Measurements from ENCODE around the gene DCUN1D2.

Gene DCUN1D2

GRCh38 chr13:113491982-113492381, 1.5 kb upstream of the DCUN1D2 start:
- Histone ChIP-seq H3K36me3 (ENCODE audit: control insufficient read depth, insufficient read depth, low read length) (peaks cover 11% of the 10 kb centered on the region), H3K4me3 (ENCODE audit: insufficient read depth, low read depth, low read length, poor library complexity, severe bottlenecking) (no peak overlapping the region), H3K9me3 (ENCODE audit: control insufficient read depth, low read length) (no peaks in the 10 kb centered on the region), H3K27ac (ENCODE audit: insufficient read depth, low read length, poor library complexity, severe bottlenecking) (no peak overlapping the region), H3K4me1 (ENCODE audit: control insufficient read depth, insufficient read depth, low read length, poor library complexity, severe bottlenecking) (peaks cover 19% of the 10 kb centered on the region), H3K27me3 (replicated peaks; ENCODE audit: control insufficient read depth, insufficient read depth, low read length, poor library complexity, severe bottlenecking) (no peaks in the 10 kb centered on the region)
- no peak for DNase-seq

DNA sequence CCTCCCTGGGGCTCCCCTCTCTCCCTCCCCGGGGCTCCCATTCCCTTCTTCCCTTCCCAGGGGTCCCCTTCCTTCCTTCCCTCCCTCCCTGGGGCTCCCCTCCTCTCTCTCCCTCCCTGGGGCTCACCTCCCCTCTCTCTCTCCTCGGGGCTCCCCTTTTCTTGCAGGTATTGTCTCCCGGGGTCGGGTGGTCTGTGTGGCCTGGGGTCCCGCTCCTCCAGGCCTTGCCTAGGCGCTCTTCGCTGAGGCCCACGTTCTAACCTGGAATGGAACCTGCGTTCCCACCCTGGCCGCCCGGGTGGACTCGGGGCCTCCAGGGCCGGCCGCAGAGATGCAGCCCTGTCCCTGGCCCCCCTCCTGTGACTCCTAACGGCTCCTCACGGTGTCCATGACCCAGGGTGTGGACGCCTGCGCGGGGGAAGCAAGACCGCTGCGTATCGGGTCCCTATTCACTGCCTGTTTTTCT, 940 bp upstream of the DCUN1D2 start:
- no peaks in the 10 kb centered on the region for H3K9me3 ChIP-seq (ENCODE audit: control insufficient read depth, low read length)
- peaks cover 19% of the 10 kb centered on the region for H3K4me1 ChIP-seq (ENCODE audit: control insufficient read depth, insufficient read depth, low read length, poor library complexity, severe bottlenecking)
- H3K27me3 ChIP-seq (replicated peaks; ENCODE audit: control insufficient read depth, insufficient read depth, low read length, poor library complexity, severe bottlenecking), result no peaks in the 10 kb centered on the region
- H3K4me3 ChIP-seq (ENCODE audit: insufficient read depth, low read depth, low read length, poor library complexity, severe bottlenecking), result peak overlapping the region; percentile 83
- H3K36me3 ChIP-seq (ENCODE audit: control insufficient read depth, insufficient read depth, low read length), result peaks cover 7% of the 10 kb centered on the region
- peak overlapping the region; percentile 60 for H3K27ac ChIP-seq (ENCODE audit: insufficient read depth, low read length, poor library complexity, severe bottlenecking)
- DNase-seq, result no peak

GRCh38 chr13:113489549-113490495, 689 bp downstream of the DCUN1D2 start:
- H3K9me3 ChIP-seq (ENCODE audit: control insufficient read depth, low read length), result no peaks in the 10 kb centered on the region
- H3K36me3 ChIP-seq (ENCODE audit: control insufficient read depth, insufficient read depth, low read length), result no peaks in the 10 kb centered on the region
- peaks cover 19% of the 10 kb centered on the region for H3K4me1 ChIP-seq (ENCODE audit: control insufficient read depth, insufficient read depth, low read length, poor library complexity, severe bottlenecking)
- H3K4me3 ChIP-seq (ENCODE audit: insufficient read depth, low read depth, low read length, poor library complexity, severe bottlenecking), result peak overlapping the region; percentile 83
- H3K27ac ChIP-seq (ENCODE audit: insufficient read depth, low read length, poor library complexity, severe bottlenecking), result peak overlapping the region; percentile 60
- H3K27me3 ChIP-seq (replicated peaks; ENCODE audit: control insufficient read depth, insufficient read depth, low read length, poor library complexity, severe bottlenecking), result no peaks in the 10 kb centered on the region
- DNase-seq, result peak in 1 of 3 donors; percentile 4

GRCh38 chr13:113489171-113489548, 1.4 kb downstream of the DCUN1D2 start:
- peak overlapping the region; percentile 83 for H3K4me3 ChIP-seq (ENCODE audit: insufficient read depth, low read depth, low read length, poor library complexity, severe bottlenecking)
- DNase-seq, result no peak
- H3K9me3 ChIP-seq (ENCODE audit: control insufficient read depth, low read length), result no peaks in the 10 kb centered on the region
- H3K36me3 ChIP-seq (ENCODE audit: control insufficient read depth, insufficient read depth, low read length), result no peaks in the 10 kb centered on the region
- H3K27me3 ChIP-seq (replicated peaks; ENCODE audit: control insufficient read depth, insufficient read depth, low read length, poor library complexity, severe bottlenecking), result no peaks in the 10 kb centered on the region
- peaks cover 19% of the 10 kb centered on the region for H3K4me1 ChIP-seq (ENCODE audit: control insufficient read depth, insufficient read depth, low read length, poor library complexity, severe bottlenecking)
- no peak overlapping the region for H3K27ac ChIP-seq (ENCODE audit: insufficient read depth, low read length, poor library complexity, severe bottlenecking)

- H3K27me3 ChIP-seq (replicated peaks; ENCODE audit: control insufficient read depth, insufficient read depth, low read length, poor library complexity, severe bottlenecking), result no peaks in the 10 kb centered on the region
- no peak overlapping the region for H3K27ac ChIP-seq (ENCODE audit: insufficient read depth, low read length, poor library complexity, severe bottlenecking)
- no peak overlapping the region for H3K4me3 ChIP-seq (ENCODE audit: insufficient read depth, low read depth, low read length, poor library complexity, severe bottlenecking)
- H3K9me3 ChIP-seq (ENCODE audit: control insufficient read depth, low read length), result no peaks in the 10 kb centered on the region
- no peak for DNase-seq
- no peaks in the 10 kb centered on the region for H3K36me3 ChIP-seq (ENCODE audit: control insufficient read depth, insufficient read depth, low read length)
- peaks cover 19% of the 10 kb centered on the region for H3K4me1 ChIP-seq (ENCODE audit: control insufficient read depth, insufficient read depth, low read length, poor library complexity, severe bottlenecking)
Measured at GRCh38 chr13:113488283-113488682, 2.2 kb downstream of the DCUN1D2 start.

GRCh38 chr13:113486698-113487097, 3.8 kb downstream of the DCUN1D2 start:
- Histone ChIP-seq H3K27ac (ENCODE audit: insufficient read depth, low read length, poor library complexity, severe bottlenecking) (no peak overlapping the region), H3K4me3 (ENCODE audit: insufficient read depth, low read depth, low read length, poor library complexity, severe bottlenecking) (no peak overlapping the region), H3K27me3 (replicated peaks; ENCODE audit: control insufficient read depth, insufficient read depth, low read length, poor library complexity, severe bottlenecking) (no peaks in the 10 kb centered on the region), H3K36me3 (ENCODE audit: control insufficient read depth, insufficient read depth, low read length) (no peaks in the 10 kb centered on the region), H3K4me1 (ENCODE audit: control insufficient read depth, insufficient read depth, low read length, poor library complexity, severe bottlenecking) (peaks cover 17% of the 10 kb centered on the region), H3K9me3 (ENCODE audit: control insufficient read depth, low read length) (no peaks in the 10 kb centered on the region)
- DNase-seq, result no peak

- H3K9me3 ChIP-seq (ENCODE audit: control insufficient read depth, low read length), result no peaks in the 10 kb centered on the region
- H3K4me3 ChIP-seq (ENCODE audit: insufficient read depth, low read depth, low read length, poor library complexity, severe bottlenecking), result no peak overlapping the region
- peaks cover 10% of the 10 kb centered on the region for H3K4me1 ChIP-seq (ENCODE audit: control insufficient read depth, insufficient read depth, low read length, poor library complexity, severe bottlenecking)
- no peaks in the 10 kb centered on the region for H3K27me3 ChIP-seq (replicated peaks; ENCODE audit: control insufficient read depth, insufficient read depth, low read length, poor library complexity, severe bottlenecking)
- DNase-seq, result no peak
- H3K36me3 ChIP-seq (ENCODE audit: control insufficient read depth, insufficient read depth, low read length), result no peaks in the 10 kb centered on the region
- H3K27ac ChIP-seq (ENCODE audit: insufficient read depth, low read length, poor library complexity, severe bottlenecking), result no peak overlapping the region
Measured at GRCh38 chr13:113485545-113485944, 5.0 kb downstream of the DCUN1D2 start.

GRCh38 chr13:113483504-113484293, 6.8 kb downstream of the DCUN1D2 start:
- Histone ChIP-seq H3K4me1 (ENCODE audit: control insufficient read depth, insufficient read depth, low read length, poor library complexity, severe bottlenecking) (no peaks in the 10 kb centered on the region), H3K27ac (ENCODE audit: insufficient read depth, low read length, poor library complexity, severe bottlenecking) (no peak overlapping the region), H3K36me3 (ENCODE audit: control insufficient read depth, insufficient read depth, low read length) (no peaks in the 10 kb centered on the region), H3K9me3 (ENCODE audit: control insufficient read depth, low read length) (no peaks in the 10 kb centered on the region), H3K27me3 (replicated peaks; ENCODE audit: control insufficient read depth, insufficient read depth, low read length, poor library complexity, severe bottlenecking) (no peaks in the 10 kb centered on the region), H3K4me3 (ENCODE audit: insufficient read depth, low read depth, low read length, poor library complexity, severe bottlenecking) (no peak overlapping the region)
- DNase-seq, result no peak

DNA sequence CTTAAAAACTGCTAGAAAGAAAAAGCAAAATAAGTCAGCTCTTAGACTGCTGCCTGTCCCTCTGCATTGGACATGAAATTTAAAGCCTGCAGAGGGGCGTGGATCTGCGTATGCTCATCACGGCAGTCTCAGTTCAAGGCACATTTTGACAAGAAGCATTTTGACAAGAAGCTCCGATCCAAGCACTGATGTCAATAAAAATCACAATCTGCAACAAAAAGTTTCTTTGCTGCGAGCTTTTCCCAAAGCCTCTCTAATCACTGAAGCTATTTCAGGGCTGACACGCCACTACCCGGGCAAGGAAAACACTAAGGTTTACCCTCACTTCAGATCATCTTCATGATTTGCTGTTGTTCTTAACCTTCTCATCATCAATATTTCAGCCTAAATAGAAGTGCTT, 7.4 kb downstream of the DCUN1D2 start:
- no peaks in the 10 kb centered on the region for H3K4me1 ChIP-seq (ENCODE audit: control insufficient read depth, insufficient read depth, low read length, poor library complexity, severe bottlenecking)
- no peak for DNase-seq
- no peaks in the 10 kb centered on the region for H3K36me3 ChIP-seq (ENCODE audit: control insufficient read depth, insufficient read depth, low read length)
- H3K27ac ChIP-seq (ENCODE audit: insufficient read depth, low read length, poor library complexity, severe bottlenecking), result no peak overlapping the region
- H3K9me3 ChIP-seq (ENCODE audit: control insufficient read depth, low read length), result no peaks in the 10 kb centered on the region
- no peaks in the 10 kb centered on the region for H3K27me3 ChIP-seq (replicated peaks; ENCODE audit: control insufficient read depth, insufficient read depth, low read length, poor library complexity, severe bottlenecking)
- H3K4me3 ChIP-seq (ENCODE audit: insufficient read depth, low read depth, low read length, poor library complexity, severe bottlenecking), result no peak overlapping the region

DNA sequence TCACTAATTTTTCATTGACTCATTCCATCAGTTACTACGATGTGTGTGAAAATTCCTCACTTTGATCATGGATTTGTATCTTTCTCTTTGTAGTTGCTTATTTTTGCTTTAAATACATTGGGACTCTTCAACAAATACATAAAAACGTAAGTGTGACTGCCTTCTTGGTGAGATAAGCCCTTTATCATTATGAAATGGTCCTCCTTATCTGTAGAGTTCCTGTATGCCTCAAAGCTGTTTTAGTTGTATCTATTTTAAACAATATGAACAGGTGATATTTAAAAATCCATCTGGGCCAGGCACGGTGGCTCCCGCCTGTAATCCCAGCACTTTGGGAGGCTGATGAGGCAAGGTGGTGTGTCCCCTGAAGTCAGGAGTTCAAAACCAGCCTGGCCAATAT, 11.3 kb downstream of the DCUN1D2 start:
- Histone ChIP-seq H3K9me3 (ENCODE audit: control insufficient read depth, low read length) (no peaks in the 10 kb centered on the region), H3K27me3 (replicated peaks; ENCODE audit: control insufficient read depth, insufficient read depth, low read length, poor library complexity, severe bottlenecking) (no peaks in the 10 kb centered on the region), H3K4me1 (ENCODE audit: control insufficient read depth, insufficient read depth, low read length, poor library complexity, severe bottlenecking) (no peaks in the 10 kb centered on the region), H3K36me3 (ENCODE audit: control insufficient read depth, insufficient read depth, low read length) (peaks cover 3% of the 10 kb centered on the region), H3K27ac (ENCODE audit: insufficient read depth, low read length, poor library complexity, severe bottlenecking) (no peak overlapping the region), H3K4me3 (ENCODE audit: insufficient read depth, low read depth, low read length, poor library complexity, severe bottlenecking) (no peak overlapping the region)
- no peak for DNase-seq
